Lung (tissue), 12 donors: ENCODE measurements around the gene CCDC17. TPM values are rescaled to one million over a fixed set of nuclear protein-coding genes. Genes with fewer than 3 reads are reported as not detected.
"Not testable (repeated sequence)": the region's sequence is repeated elsewhere in the genome, so short reads cannot be mapped to it uniquely, and the experiment has no call there.

Experiments used
- ATAC-seq: fragments of 200-7000 bp; cut with Tn5 transposase; one replicate; pipeline ENCODE4 v1.9.1; 2020; ENCODE audit warnings: moderate number of reproducible peaks; ENCODE audit not compliant: insufficient read depth, low FRiP score
- DNase-seq, 3 donors: peaks; one replicate each; pipeline ENCODE4 v3.0.0-alpha.2; 2013 to 2017
- H3K27ac ChIP-seq, 2 donors: one replicate each; pipeline ENCODE4 v1.5.1; 2013; ENCODE audit warnings: mild to moderate bottlenecking in 2 of 2, moderate library complexity in 2 of 2, control low read depth in 1 of 2, inconsistent platforms in 1 of 2, low read depth in 1 of 2, low read length in 1 of 2
- H3K27me3 ChIP-seq, 3 donors: one replicate each; pipeline ENCODE4 v1.5.1; 2013; ENCODE audit warnings: low read length in 2 of 3; ENCODE audit not compliant: control insufficient read depth in 3 of 3, insufficient read depth in 3 of 3
- H3K36me3 ChIP-seq, 4 donors: one replicate each; pipeline ENCODE4 v1.5.1; 2013; ENCODE audit warnings: low read length in 4 of 4, mild to moderate bottlenecking in 1 of 4, moderate library complexity in 1 of 4; ENCODE audit not compliant: control insufficient read depth in 4 of 4, insufficient read depth in 4 of 4
- H3K4me1 ChIP-seq, 5 donors: one replicate each; pipeline ENCODE4 v1.5.1; 2013; ENCODE audit warnings: low read length in 5 of 5, mild to moderate bottlenecking in 2 of 5, moderate library complexity in 1 of 5; ENCODE audit not compliant: control insufficient read depth in 5 of 5, insufficient read depth in 5 of 5
- H3K4me3 ChIP-seq: one replicate; pipeline ENCODE4 v1.5.1; 2013; ENCODE audit warnings: mild to moderate bottlenecking, control low read depth, moderate library complexity
- H3K9ac ChIP-seq, 2 donors: one replicate each; pipeline ENCODE4 v1.5.1; 2013; ENCODE audit warnings: low read length in 2 of 2, control low read depth in 1 of 2; ENCODE audit not compliant: insufficient read depth in 1 of 2
- H3K9me3 ChIP-seq, 4 donors: one replicate each; pipeline ENCODE4 v1.5.1; 2013; ENCODE audit warnings: low read length in 3 of 4, mild to moderate bottlenecking in 1 of 4, moderate library complexity in 1 of 4; ENCODE audit not compliant: control insufficient read depth in 4 of 4, insufficient read depth in 3 of 4
- WGBS, 2 donors: extraction: QIAGEN DNeasy Blood & Tissue Kit; methylation state at CpG; one replicate each; pipeline ENCODE4 v1.1.7; 2013; 5-methylcytosine and 5-hydroxymethylcytosine counted together
- polyA plus RNA-seq, 2 donors: library from polyadenylated mRNA; stranded (reverse); fragments of 200-250 nt; gene quantifications; one replicate each; pipeline ENCODE4 v1.2.1, GENCODE V29; 2013
- total RNA-seq, 2 donors: library from RNA; depleted of rRNA in 1 of 2; stranded (reverse); fragments of >200 nt in 1 of 2; gene quantifications; one replicate each; pipeline ENCODE4 v1.2.1, GENCODE V29; 2014 to 2021
- TF ChIP-seq, protein P1 (sequence below): IDR thresholded peaks from 2 replicates; pipeline ENCODE4 v1.5.1; 2012; ENCODE audit warnings: mild to moderate bottlenecking; ENCODE audit errors: control extremely low read depth, extremely low read depth
- donor health status: control.
- donor health status: control.
- donor health status: Bipolar disorder and iron deficiency.
- donor health status: healthy.
- donor health status: DM: yes; HTN: yes; CAD: no.

CCDC17 gene
- total and polyA plus RNA-seq, 4 donors, result 10.1 to 53.7 (median 22.7) TPM

DNA sequence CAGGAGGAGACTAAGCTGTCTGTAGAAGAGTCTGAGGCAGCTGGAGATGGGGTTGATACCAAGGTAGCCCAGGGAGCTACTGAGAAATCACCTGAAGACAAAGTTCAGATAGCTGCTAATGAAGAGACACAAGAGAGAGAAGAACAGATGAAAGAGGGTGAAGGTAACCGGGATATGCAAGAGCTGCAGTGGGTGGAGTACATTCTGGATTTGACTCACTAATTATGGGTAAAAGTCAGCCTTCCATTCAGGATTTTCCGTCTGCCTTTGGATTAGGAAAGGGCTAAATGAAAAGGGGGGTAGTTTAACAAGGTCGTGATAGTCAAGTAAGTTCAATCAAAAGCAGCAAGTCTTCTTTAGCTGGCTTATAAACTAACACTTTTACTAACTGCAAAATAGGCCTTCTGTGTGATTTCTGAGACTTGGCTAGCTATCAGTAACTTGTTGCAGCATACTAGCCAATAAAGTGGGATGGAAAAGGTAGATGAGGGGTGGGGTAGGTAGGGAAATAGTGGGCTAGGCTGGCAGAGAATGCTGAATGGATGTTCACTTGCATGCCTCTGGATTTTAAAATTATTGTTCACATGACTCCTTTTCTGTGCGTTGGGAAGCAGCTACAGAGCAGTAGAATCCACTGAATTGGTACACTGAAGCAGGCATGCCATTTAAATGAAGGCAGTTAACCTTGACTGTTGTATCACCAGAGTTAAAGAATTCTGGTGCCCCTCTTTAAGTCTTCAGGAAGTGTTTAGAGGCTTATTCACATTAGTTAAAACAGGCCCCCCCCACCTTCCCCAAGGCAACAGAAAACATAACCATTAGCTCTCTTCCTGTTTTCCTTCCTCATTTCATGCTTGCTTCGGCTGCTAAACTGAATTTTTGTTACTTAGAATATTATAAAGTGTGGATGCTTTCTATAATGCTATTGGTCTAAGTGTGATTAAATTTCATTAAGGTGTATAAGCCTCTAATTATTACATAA is 15.4 kb downstream of the CCDC17 start:
- H3K36me3 ChIP-seq, result peaks cover 13 to 63% (median 42%) of the 10 kb centered on the region in 4 donors
- H3K27me3 ChIP-seq, result no peaks in the 10 kb centered on the region
- 59 to 77% methylated on average over 5 of the region's 5 CpGs for WGBS, 2 donors
- H3K4me1 ChIP-seq, result no peaks in the 10 kb centered on the region
- TF ChIP-seq, protein P1, sequence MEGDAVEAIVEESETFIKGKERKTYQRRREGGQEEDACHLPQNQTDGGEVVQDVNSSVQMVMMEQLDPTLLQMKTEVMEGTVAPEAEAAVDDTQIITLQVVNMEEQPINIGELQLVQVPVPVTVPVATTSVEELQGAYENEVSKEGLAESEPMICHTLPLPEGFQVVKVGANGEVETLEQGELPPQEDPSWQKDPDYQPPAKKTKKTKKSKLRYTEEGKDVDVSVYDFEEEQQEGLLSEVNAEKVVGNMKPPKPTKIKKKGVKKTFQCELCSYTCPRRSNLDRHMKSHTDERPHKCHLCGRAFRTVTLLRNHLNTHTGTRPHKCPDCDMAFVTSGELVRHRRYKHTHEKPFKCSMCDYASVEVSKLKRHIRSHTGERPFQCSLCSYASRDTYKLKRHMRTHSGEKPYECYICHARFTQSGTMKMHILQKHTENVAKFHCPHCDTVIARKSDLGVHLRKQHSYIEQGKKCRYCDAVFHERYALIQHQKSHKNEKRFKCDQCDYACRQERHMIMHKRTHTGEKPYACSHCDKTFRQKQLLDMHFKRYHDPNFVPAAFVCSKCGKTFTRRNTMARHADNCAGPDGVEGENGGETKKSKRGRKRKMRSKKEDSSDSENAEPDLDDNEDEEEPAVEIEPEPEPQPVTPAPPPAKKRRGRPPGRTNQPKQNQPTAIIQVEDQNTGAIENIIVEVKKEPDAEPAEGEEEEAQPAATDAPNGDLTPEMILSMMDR, result no peak
- ATAC-seq (no peak), DNase-seq (no peak)
- H3K9ac ChIP-seq, result no peak overlapping the region
- no peaks in the 10 kb centered on the region for H3K9me3 ChIP-seq
- no peak overlapping the region for H3K27ac ChIP-seq
- H3K4me3 ChIP-seq, result no peak overlapping the region

DNA sequence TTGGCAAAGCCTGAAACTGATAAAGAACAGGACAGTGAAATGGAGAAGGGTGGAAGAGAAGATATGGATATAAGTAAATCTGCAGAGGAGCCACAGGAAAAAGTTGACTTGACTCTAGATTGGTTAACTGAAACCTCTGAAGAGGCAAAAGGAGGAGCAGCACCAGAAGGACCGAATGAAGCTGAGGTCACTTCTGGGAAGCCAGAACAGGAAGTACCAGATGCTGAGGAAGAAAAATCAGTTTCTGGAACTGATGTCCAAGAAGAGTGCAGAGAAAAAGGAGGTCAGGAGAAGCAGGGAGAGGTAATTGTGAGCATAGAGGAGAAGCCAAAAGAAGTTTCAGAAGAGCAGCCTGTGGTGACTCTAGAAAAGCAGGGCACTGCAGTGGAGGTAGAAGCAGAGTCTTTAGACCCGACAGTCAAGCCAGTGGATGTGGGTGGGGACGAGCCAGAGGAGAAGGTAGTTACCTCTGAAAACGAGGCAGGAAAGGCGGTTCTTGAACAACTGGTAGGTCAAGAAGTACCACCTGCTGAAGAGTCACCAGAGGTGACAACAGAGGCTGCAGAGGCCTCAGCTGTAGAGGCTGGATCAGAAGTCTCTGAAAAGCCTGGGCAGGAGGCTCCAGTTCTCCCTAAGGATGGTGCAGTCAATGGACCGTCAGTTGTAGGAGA is 16.3 kb downstream of the CCDC17 start:
- DNase-seq (no peak), ATAC-seq (no peak)
- WGBS, 2 donors, result 61 to 78% methylated on average over 6 of the region's 6 CpGs
- Histone ChIP-seq H3K27me3 (no peaks in the 10 kb centered on the region), H3K4me3 (no peak overlapping the region), H3K9me3 (no peaks in the 10 kb centered on the region), H3K4me1 (no peaks in the 10 kb centered on the region), H3K36me3 (peaks cover 8 to 56% (median 37%) of the 10 kb centered on the region in 4 donors), H3K9ac (no peak overlapping the region), H3K27ac (no peak overlapping the region)
- TF ChIP-seq, protein P1, result no peak

DNA sequence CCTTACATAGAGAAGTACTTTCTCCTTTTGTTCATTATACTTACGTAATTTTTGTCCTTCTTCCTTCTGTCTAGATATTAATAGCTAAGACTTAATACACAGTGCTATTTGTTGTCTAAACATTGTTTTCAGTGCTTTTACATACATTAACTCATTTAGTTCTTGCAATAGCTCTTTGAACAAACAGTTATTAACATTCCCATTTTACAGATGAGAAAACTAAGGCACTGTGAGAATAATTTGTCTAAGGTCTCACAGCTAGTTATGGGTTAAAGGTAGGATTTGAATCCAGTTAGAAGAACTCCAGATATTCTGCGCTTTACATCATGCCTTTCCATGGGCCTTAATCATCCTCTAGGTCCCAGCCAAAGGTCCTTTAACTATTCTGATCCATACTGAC is 19.6 kb downstream of the CCDC17 start:
- no peak for ATAC-seq
- Histone ChIP-seq H3K4me1 (no peaks in the 10 kb centered on the region), H3K27ac (no peak overlapping the region), H3K9ac (no peak overlapping the region), H3K27me3 (no peaks in the 10 kb centered on the region), H3K9me3 (no peaks in the 10 kb centered on the region), H3K4me3 (no peak overlapping the region), H3K36me3 (peaks cover 3 to 40% (median 27%) of the 10 kb centered on the region in 4 donors)
- DNase-seq, result no peak
- WGBS, 2 donors, result 96 to 98% methylated on average over 2 of the region's 2 CpGs
- TF ChIP-seq, protein P1, result no peak

DNA sequence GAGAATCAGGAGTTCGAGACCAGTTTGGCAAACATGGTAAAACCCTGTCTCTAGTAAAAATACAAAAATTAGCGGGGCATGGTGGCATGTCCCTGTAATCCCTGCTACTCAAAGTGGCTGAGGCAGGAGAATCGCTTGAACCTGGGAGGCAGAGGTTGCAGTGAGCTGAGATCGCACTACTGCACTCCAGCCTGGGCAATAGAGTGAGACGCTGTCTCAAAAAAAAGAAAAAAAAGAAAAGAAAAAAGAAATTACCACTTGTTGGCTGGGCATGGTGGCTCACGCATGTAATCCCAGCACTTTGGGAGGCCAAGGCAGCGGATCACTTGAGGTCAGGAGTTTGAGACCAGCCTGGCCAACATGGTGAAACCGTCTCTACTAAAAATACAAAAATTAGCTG is 27.1 kb downstream of the CCDC17 start:
- not testable (repeated sequence) for H3K9ac ChIP-seq, H3K27me3 ChIP-seq, DNase-seq, H3K4me3 ChIP-seq, ATAC-seq, H3K4me1 ChIP-seq, H3K9me3 ChIP-seq, H3K27ac ChIP-seq
- WGBS, 2 donors, result 97% methylated on average over 8 of the region's 8 CpGs
- H3K36me3 ChIP-seq, result peaks cover 4 to 18% (median 10%) of the 10 kb centered on the region in 4 donors
